Measurements from ENCODE around the gene EYS.

The EYS gene

DNA sequence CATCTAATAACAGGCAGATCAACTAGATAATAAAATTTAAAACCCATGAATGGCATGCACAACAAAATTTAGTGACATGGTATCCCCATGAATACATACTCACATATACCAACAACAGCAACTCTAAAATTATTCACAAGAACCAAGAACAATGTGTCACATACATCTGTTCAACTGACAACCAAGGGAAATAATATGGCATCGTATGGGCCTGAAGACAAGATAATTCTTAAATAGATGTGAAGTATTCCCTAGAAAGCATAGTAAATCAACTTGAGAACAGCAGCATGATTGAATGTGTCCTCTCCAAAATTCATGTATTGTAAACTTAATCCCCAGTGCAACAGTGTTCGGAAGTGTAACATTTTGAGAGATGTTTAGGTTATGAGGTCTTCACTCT lies 635.5 kb downstream of the EYS start:
- DNase-seq (ENCODE audit: low read depth): no peak
- TF ChIP-seq, protein P1, sequence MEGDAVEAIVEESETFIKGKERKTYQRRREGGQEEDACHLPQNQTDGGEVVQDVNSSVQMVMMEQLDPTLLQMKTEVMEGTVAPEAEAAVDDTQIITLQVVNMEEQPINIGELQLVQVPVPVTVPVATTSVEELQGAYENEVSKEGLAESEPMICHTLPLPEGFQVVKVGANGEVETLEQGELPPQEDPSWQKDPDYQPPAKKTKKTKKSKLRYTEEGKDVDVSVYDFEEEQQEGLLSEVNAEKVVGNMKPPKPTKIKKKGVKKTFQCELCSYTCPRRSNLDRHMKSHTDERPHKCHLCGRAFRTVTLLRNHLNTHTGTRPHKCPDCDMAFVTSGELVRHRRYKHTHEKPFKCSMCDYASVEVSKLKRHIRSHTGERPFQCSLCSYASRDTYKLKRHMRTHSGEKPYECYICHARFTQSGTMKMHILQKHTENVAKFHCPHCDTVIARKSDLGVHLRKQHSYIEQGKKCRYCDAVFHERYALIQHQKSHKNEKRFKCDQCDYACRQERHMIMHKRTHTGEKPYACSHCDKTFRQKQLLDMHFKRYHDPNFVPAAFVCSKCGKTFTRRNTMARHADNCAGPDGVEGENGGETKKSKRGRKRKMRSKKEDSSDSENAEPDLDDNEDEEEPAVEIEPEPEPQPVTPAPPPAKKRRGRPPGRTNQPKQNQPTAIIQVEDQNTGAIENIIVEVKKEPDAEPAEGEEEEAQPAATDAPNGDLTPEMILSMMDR (IDR thresholded peaks at IDR 0.05; ENCODE audit: insufficient read depth, low read depth, low read length, missing control alignments): no peak
- H3K4me3 ChIP-seq (ENCODE audit: low read depth, low read length): no peak overlapping the region

DNA sequence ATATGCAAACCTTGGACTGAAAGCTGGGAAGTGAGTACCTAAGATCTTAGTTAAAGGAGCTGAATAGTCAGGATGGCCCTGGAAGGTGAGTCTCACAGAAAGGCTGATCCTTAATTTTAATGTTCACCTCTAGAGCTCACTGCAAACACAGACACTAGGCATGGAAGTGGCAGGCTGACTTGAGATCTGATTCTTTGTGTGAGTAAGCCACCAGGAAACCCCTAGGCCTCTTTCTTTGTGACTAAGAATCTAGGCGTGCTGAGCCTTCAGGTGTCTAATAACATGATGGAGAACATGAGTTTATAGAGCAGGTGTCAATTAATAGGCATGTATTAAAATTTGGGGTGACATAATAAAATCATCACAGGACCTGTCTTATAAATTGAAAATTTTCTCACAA lies 642.2 kb downstream of the EYS start:
- TF ChIP-seq, protein P1 (IDR thresholded peaks at IDR 0.05; ENCODE audit: insufficient read depth, low read depth, low read length, missing control alignments): no peak
- no peak overlapping the region for H3K4me3 ChIP-seq (ENCODE audit: low read depth, low read length)
- no peak for DNase-seq (ENCODE audit: low read depth)

DNA sequence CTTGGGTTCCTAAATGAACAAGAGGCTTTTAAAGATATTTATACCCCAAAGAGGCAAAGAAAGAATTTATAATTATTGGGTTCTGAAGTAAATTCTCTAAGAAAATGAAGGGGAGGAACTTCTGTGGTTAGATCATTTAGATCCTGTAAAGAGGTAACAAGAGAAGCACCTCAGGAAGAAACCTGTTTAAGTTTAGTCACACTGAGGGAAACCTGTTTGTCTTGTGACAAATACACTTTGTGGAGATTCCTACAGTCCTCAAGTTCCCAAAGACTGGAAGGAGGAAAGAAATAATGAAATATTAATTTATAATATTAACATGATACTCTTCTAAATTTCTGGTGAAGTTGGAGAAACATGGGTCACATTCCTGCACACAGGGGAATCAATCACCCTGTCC lies 647.5 kb downstream of the EYS start:
- no peak overlapping the region for H3K4me3 ChIP-seq (ENCODE audit: low read depth, low read length)
- TF ChIP-seq, protein P1 (IDR thresholded peaks at IDR 0.05; ENCODE audit: insufficient read depth, low read depth, low read length, missing control alignments): no peak
- no peak for DNase-seq (ENCODE audit: low read depth)

DNA sequence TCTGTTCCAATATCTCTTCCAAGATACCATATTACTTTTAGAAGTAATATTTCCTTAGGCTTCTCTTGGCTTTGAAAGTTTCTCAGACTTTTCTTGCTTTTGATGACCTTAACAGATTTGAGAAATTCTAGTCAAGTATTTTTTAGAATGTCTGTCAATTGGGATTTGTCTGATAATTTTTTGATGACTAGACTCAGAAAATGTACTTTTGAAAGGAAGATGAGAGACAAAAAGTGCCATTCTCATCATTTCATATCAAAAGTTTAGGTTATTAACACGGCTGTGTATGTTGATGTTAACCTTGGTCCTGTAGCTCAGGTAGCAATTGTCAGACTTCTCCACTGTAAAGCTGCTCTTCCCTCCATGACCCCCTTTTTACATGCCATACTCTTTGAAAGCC lies 651.5 kb downstream of the EYS start:
- H3K4me3 ChIP-seq (ENCODE audit: low read depth, low read length): no peak overlapping the region
- TF ChIP-seq, protein P1 (IDR thresholded peaks at IDR 0.05; ENCODE audit: insufficient read depth, low read depth, low read length, missing control alignments): no peak
- no peak for DNase-seq (ENCODE audit: low read depth)

DNA sequence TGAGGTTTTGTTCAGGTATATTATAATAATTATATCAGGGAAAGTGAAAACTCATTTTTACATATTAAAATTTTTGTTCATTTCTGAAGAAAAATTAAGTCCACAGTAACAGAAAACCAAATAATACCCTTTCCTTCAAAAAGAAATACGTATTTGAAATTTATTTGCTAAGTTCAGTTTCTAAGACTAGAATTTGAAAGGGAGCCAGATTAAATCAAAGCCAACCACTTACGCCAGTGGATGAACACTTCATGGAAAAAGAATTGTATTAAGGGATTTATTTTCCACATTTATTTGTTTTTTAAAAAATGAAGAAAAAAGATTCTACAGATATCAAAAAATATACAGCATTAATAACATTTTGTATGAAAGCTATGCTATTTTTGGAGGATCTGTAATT lies 654.4 kb downstream of the EYS start:
- H3K4me3 ChIP-seq (ENCODE audit: low read depth, low read length): no peak overlapping the region
- DNase-seq (ENCODE audit: low read depth): no peak
- TF ChIP-seq, protein P1 (IDR thresholded peaks at IDR 0.05; ENCODE audit: insufficient read depth, low read depth, low read length, missing control alignments): no peak

DNA sequence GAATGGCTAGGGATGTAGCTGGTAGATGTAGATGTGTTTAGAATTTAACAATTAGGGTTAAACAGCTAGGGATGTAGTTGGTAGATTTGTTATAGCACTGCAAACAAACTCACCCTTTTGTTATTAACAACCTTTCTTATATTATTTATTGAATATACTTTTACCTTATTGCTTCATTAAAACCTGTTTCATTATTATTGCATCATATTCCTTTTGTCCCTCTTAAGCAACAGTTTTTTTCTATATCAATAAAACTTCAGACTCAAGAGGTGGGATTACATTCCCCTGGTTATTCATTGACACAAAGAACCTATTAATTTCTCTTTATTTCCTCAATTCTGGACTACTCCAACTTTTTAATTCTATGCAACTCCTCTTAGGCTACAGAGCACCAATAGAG lies 661.2 kb downstream of the EYS start:
- H3K4me3 ChIP-seq (ENCODE audit: low read depth, low read length): no peak overlapping the region
- TF ChIP-seq, protein P1 (IDR thresholded peaks at IDR 0.05; ENCODE audit: insufficient read depth, low read depth, low read length, missing control alignments): no peak
- DNase-seq (ENCODE audit: low read depth): no peak

DNA sequence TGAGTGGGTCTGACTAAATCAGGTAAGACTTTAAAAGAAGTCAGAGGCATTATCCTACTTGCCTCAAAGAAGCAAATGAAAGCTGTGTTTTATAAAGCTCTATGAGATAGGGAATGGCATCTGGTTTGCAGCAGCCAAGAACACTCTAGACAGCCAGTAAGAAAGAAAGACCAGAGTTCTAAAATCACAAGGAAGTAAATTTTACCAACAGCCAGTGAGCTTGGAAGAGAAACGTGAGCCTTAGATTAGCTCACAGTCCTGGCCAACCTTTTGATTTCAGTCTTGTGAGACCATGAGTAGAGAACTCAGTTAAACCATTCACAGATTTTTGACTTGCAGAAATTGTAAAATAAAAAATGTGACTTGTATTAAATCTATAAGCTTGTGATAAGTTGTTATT lies 693.0 kb downstream of the EYS start:
- DNase-seq (ENCODE audit: low read depth): no peak
- H3K4me3 ChIP-seq (ENCODE audit: low read depth, low read length): no peak overlapping the region
- TF ChIP-seq, protein P1 (IDR thresholded peaks at IDR 0.05; ENCODE audit: insufficient read depth, low read depth, low read length, missing control alignments): no peak
